GM19023 (cell line): ENCODE data around the gene MBOAT2.

ENCODE experiments used
- ATAC-seq: cut with Tn5 transposase; IDR thresholded peaks from one replicate; pipeline ENCODE4 v1.9.1; 2021; ENCODE audit warnings: mild to moderate bottlenecking, moderate library complexity; ENCODE audit not compliant: unreplicated experiment

Gene MBOAT2

DNA sequence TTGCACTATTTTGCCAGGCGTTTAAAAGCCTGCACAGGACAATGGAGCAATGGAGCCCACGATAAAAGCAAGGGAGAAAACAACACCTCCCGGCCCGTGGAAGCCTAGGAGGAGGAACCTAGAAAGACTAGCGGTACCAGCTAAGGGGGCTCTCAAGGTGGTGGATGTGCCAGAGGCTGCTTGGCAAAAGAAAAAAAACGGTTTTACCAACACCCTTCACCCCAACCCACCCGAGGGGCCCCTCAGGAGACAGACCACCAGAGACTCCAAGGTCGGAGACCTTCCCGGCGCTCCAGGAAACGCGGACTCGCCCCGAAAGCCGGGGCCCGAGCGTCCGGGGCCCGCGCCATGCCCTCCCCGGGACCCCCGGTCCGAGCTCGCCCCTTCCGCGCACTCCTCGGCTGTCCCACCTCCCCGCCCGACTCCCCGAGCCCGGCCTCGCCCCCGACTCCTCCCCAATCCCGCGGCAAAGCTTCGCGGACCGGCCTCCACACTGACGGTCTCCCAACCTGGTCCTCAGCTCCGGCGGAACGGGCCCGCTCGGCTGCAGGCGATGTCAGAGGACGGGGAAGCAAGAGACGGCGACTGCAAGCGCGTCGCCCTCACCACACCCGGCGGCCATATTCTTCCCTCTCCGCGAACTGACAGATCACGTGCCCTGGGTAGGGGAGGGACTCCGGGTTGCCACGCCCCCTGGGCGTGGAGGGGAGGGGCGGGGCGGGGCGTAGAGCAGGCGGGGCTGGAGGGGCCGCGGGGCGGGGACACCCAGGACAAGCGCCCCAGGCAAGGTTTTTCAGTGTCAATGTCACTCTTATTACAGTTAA, 166.3 kb downstream of the MBOAT2 start, which contains the start of gene KIDINS220:
KIDINS220 (minus strand) TSS at position 643 of the 824 bp plus-strand sequence. CDS start 10,520 bp downstream, outside the sequence.
- peak; percentile 89 for ATAC-seq

DNA sequence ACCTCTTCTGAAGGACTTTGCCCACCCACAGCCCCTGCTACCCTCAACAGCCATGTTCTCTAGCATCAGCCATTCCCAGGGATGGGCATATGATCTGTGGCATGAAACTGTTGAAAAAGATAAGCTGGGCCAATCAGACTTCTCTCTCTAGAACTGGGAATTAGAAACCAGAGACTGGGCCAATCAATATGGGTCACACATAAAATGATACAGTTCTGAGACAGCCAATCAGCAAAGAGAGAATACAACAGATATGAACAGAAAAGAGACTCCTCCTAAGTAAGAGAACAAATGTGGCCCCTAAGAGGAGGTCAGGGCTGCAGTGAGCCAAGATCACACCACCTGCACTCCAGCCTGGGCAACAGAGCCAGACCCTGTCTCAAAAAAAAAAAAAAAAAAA, 168.2 kb downstream of the MBOAT2 start:
- no peak for ATAC-seq

GRCh38 chr2:8833853-8834252, 169.6 kb downstream of the MBOAT2 start:
- no peak for ATAC-seq

- ATAC-seq, result no peak
These were observed 172.0 kb downstream of the MBOAT2 start for GRCh38 chr2:8831516-8831915.

GRCh38 chr2:8827729-8828128, 175.8 kb downstream of the MBOAT2 start:
- no peak for ATAC-seq

GRCh38 chr2:8822218-8822617, 181.3 kb downstream of the MBOAT2 start:
- no peak for ATAC-seq

GRCh38 chr2:8821276-8822217, 181.9 kb downstream of the MBOAT2 start:
- ATAC-seq, result no peak

DNA sequence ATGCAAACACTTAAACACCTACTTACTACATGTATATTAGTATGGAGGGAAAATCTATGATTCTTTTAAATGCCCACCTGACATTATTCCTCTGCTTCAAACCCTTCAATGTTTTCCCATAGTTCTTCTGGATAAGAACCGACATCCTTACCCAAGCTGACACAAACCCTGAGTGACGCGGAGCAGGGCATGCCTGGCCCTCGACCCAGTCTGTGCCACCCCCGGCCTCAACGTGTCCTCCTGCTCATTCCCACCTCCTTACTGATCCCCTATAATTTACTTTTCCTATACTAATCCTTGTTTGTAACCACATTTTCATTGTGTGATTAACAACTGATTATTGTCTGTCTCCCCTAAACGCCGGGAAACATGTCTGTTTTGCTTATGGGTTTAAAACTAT, 183.5 kb downstream of the MBOAT2 start:
- ATAC-seq, result no peak

- ATAC-seq, result no peak
These were observed 184.3 kb downstream of the MBOAT2 start for GRCh38 chr2:8819194-8819593.

GRCh38 chr2:8817221-8817620, 186.3 kb downstream of the MBOAT2 start:
- no peak for ATAC-seq

DNA sequence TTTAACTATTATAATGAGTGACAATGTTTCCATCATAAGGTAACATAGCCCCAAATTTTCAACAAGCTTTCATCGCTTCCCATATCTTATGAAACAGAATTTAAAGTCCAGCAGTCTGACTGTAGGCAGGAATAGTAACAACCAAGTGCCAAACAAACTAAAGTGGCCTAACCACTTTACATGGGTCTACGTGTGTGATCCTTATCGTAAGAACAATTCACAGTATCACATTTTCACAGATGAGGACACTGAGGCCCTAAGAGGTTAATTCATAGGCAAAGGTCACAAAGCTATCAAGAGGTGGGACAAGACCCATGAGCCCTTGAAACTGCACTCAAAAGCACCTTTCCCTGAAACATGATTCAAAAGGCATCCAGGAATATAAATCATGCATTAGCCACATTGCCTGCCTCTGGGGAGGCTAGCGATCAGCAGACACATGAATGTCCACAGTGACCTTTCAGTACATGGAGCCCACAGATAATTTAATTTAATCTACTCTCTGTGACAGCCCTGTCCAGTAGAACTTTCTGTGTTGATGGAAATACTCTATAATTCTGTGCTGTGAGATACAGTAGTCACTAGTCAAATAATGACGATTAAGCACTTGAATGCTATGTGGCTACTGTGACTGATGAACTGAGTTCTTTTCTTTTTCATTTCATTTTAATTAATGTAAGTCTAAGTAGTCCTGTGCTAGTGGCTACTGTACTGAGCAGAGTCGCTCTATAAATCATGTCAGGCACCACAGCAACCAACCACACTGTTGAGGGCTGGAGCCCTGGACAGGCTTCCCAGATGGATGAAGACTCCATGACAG, 196.4 kb downstream of the MBOAT2 start:
- ATAC-seq, result no peak

DNA sequence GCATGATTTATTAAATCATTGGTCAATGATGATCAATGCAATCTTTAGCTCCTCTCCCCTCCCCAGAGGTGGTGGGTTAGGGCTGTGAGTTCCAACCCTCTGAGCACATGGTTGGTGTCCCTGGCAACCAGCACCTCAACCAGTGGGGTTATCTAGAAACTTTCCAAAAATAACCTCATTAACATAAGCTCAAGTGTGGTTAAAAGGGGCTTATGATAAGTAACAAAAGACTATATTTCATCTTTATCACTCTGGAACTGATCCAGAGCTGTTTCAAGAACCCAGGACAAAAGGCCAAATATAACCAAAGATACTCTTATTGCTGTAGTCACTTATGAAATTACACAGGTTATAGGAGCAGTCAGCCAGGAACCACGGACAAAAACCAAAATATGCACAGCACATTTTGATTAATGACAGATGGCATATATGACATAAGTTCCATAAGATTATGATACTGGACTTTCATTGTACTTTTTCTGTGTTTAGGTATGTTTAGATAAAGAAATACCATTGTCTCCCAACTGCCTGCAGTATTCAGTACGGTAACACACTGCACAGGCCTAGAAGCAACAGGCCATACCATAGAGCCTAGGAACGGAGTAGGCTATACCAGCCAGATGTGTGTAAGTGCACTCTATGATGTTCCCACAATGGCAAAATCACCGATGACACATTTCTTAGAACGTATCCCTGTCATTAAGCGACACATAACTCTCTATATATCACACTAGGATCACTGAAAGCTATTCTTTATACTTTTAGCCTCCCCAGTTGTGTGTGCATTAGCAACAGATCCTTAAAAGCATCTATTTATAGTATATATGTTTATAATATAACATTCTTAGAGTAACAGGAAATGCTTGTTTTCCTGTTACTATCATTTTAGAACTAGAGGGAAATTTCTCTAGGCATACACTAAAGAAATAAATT, 197.9 kb downstream of the MBOAT2 start:
- ATAC-seq, result no peak

DNA sequence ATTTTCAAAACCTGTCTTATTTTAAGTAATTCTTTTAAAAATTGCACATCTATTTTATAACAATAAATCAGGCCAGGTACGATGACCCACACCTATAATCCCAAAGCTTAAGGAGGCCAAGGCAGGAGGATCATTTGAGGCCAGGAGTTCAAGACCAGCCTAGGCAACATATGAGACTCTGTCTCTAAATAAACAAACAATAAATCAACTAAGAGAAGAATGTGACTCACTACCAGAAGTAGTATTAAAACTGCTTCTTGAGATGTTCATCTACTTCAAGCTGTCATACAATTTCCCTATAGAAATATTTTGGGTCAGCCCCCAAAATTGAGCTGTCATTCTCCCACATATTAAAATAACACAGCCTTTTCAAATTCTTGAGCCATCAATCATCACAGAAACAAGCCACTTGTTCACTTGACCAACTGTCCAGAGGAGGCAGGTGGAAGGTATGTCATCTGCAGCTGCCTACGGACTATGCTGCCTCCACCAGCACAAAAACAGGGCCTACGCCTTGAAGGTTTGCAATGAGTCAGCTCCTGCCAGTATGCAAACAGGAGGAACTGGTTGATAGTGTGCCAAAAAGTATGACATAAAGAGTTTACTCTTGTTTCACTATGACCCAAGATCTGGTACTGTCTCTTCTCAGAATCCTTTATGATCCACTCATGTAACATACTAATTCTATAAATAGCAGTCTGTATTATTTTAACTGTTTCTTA, 199.7 kb downstream of the MBOAT2 start:
- peak; percentile 99 for ATAC-seq

- ATAC-seq, result no peak
These were observed 200.7 kb downstream of the MBOAT2 start for GRCh38 chr2:8802741-8803140.
